Transverse colon (tissue), 3 donors: ENCODE results near the gene CTRB1.
"Not testable (repeated sequence)": the region's sequence is repeated elsewhere in the genome, so short reads cannot be mapped to it uniquely, and the experiment has no call there.

Experiments used
- CTCF ChIP-seq, 5 experiments: fragments of 200-600 bp in 3 of 5; fragments of 450-650 bp in 2 of 5; sonication (generic) in 3 of 5; IDR thresholded peaks; 1 replicate in 2 of 5; 2 replicates in 3 of 5; pipeline ENCODE4 v1.5.1; 2016 to 2017; ENCODE audit warnings: antibody characterized with exemption in 5 of 5, inconsistent platforms in 3 of 5, mild to moderate bottlenecking in 2 of 5, moderate library complexity in 1 of 5
- EP300 ChIP-seq: sonication (generic); formaldehyde crosslinking; IDR thresholded peaks from one replicate; pipeline ENCODE4 v1.6.1; 2017; ENCODE audit warnings: antibody characterized with exemption, low read depth

GRCh38 chr16:75205961-75206748, 12.6 kb upstream of the CTRB1 start:
- TF ChIP-seq CTCF (IDR thresholded peaks at IDR 0.05); EP300: not testable (repeated sequence)
